Globus pallidus (tissue), 1 donor: ENCODE measurements around the gene AKAP12.
A peak's percentile ranks its signal among the peaks of the same experiment; 100 is the strongest.
"Not testable (repeated sequence)": the region's sequence is repeated elsewhere in the genome, so short reads cannot be mapped to it uniquely, and the experiment has no call there.

Experiments
- DNase-seq: peaks from one replicate; pipeline ENCODE4 v3.0.0-alpha.2; 2015; ENCODE audit warnings: low spot score

The AKAP12 gene

DNA sequence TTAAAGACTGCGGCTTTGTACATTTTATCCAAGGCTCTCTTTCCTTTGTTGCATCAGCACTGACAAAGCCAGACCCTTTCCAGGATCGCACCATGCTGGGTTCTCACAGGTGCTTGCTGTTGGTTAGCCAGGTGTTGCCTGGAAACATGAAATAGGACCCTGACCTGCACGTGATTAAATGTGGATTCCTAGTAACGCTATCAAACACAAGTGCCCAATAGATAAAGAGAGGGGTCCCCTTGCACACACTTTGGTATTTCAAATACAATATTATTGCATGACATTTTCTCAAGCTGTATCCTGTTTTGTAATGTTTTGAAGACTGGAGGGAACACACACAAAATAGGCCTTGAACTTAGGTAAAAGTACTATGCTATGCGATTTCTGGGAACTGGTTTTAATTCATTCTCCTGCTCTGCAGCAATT is 73.3 kb downstream of the AKAP12 start:
- DNase-seq = no peak

DNA sequence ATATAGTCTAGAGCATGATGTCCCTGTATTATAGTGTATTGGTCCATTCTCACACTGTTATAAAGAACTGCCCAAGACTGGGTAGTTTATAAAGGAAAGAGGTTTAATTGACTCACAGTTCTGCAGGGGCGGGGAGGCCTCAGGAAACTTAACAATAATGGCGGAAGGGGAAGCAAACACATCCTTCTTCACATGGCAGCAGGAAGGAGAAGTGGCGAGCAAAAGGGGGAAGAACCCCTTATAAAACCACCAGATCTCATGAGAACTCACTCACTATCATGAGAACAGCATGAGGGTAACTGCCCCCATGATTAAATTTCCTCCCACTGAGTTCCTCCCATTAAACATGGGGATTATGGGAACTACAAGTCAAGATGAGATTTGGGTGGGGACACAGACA is 75.9 kb downstream of the AKAP12 start:
- DNase-seq = not testable (repeated sequence)

DNA sequence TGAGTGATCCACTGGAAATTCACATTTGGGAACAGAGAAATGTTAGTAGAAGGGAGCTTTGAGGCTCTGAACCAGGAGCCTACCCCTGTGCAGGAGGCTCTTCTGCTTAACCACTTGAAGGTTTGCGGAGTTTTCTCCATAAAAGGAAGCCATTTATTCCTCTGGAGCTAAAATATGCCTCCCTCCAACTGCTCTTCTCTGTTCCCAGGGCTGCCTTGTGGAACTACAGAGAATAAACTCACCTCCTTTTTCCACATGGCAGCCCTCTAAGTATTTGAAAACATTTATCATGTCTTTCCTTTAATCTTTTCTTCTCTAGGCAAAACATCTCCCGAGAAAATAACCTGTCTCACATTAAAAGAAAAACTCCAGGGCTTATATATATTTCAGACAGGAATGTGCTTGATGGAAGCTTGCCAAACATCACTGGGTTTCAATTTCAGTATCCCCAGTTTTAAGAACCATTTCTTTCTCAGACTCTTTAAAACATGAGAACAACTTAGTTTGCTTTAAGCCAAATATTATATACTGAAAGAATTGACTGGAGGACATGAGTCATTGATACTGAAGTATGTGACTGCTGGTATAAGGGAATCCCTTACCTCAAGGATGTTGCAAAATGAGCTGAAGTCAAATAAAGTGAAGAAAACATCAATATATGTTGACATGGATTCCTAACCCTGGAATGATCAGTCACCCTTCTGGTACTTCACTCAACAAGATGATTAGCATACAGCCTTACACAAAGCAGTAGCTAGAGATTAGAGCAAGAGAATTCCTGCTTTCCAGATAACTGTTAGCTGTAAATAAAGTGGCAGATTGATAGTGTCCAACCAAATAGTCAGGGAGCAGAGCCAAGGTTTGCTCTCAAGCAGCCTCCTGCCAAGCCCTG is 77.6 kb downstream of the AKAP12 start:
- no peak for DNase-seq

DNA sequence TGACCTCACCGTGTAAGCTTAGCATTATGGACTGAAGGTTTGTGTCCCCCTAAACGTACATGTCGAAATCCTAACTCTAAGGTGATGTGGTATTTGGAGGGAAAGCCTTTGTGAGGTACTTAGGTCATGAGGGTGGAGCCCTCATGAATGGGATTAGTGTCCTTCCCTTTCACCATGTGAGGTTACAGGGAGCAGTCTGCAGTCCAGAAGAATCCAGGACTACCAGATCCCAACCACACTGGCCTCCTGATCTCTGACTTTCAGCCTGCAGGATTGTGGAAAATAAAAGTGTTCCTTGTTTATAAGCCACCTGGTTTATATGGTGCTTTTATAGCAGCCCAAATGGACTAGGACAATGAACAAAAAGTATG is 78.2 kb downstream of the AKAP12 start:
- no peak for DNase-seq

GRCh38 chr6:151320140-151320539 is 80.4 kb downstream of the AKAP12 start:
- DNase-seq = no peak

GRCh38 chr6:151321438-151321837 is 81.7 kb downstream of the AKAP12 start:
- DNase-seq = no peak

DNA sequence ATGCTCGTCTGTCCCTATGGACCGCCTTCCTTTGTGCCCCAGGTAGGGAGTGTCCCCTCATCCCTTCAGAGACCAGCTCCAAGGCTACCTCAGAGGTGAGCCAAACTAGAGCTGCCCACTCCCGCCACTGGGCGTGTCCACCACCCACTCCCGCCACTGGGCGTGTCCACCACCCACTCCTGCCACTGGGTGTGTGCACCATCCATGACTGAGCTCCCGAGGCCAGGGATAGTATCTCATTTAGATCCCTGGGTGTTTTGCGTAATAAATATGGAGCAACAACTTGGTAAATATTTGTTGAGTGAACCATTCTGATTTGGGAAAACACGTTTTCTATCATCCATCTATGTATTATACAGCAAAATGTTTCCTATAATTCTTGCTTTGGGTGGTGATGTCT is 82.8 kb downstream of the AKAP12 start:
- DNase-seq = no peak

DNA sequence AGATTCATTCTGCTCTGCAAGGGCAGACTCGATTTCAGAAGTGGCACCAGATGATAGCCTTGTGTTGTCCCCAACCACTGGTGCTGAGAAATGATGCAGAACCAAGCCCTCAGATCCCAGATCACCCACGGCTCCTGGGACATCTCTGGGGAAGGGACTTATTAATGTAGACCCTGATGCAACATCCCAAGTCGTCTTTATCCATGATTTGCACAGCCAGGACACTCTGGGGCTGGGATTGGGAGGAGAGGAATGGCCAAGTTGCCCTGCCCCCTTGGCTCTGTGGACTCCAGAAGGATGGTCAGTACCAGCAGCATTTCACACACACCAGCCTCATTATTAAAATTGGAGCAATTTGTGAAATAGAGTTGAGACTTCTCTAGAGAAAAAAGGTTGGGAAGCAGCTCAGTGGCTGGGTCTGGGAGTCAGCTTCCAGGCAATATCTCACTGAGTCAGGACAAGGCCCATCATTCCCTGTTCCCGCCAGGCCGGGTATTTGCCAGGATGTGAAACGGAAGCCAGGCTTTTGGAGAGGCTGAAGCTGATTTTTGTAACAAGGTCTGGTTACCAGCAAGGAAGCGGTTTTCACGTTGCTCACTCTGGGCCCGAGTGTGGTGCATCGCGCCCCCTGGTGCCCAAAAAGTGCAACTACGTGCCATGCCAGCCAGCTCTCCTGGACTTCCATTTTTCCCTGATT is 84.2 kb downstream of the AKAP12 start:
- peak; percentile 53 for DNase-seq

DNA sequence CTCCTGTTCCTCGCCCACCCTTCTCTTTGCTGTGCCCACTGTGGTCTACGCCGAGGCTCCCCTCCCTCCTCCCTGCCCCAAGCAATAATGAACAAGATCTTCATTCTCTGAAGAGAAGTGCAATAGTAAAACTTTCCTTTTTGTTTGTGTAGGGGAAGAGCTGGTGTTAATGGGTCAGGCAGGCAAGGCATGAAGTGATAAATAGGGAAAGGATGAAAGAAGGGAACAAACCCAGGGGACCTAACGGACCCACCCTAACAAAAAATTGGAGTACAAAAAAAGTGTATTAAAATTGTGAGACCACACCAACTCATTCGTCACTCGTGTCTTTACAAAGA is 84.7 kb downstream of the AKAP12 start:
- DNase-seq = no peak

GRCh38 chr6:151325075-151326050 is 85.6 kb downstream of the AKAP12 start:
- peak; percentile 26 for DNase-seq

DNA sequence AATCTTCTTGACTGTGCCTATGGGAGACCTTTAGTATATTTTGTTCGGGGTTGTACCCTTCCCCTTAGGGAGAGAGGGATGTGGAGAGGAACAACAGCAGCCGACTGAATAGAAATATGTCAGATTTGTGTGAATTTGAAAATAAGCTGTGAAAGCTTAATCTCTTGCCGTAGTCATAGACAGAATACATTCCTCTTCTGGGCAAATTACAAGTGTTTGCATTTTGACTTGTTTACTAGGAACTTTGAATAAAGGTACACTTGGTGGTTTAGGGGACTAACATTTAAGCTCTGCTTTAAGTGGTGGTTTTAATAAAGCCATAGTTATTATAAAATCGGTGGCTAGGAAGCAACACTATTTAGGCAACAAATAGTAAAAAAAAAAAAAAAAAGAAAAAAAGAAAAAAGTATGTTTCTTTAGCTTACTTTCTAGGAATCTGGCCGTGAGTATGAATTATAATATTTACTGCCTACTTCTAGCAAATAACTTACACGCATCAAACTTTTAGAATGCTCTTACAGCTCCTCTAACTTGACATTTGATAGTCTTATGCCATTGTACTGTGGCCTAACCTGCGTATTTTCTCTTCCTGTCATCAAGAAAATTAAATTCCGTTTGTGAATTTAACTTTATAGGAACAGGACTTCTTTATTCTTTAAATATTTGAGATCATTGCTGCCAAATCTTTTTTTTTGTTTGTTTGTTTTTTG is 86.5 kb downstream of the AKAP12 start:
- DNase-seq = no peak

GRCh38 chr6:151327101-151327500 is 87.3 kb downstream of the AKAP12 start:
- DNase-seq = no peak

- no peak for DNase-seq
Measured at GRCh38 chr6:151330130-151330696, 90.4 kb downstream of the AKAP12 start.

GRCh38 chr6:151335930-151336329 is 96.2 kb downstream of the AKAP12 start:
- no peak for DNase-seq

DNA sequence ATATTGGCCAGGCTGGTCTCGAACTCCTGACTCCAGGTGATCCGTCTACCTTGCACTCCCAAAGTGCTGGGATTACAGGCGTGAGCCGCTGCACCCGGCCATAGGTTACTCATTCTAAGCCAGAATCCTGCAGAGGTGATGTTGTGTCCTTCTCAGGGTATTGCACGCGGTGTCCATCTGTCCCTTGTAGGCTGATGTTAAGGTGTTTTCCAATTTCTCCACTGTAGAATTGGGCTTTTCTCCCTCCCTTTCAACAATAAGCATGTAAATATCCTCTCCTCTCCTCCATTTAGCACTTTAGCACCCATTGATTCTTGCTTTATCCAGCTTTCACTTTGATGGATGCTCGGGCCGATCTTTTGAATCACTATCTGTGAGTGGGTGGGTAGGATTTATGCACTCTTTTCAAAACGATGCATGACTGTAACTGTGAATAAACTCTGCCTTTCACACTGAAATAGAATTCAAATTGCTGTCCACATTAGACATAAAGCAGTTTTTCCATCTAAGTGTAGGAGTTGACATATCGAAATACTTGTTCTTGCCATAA is 99.0 kb downstream of the AKAP12 start:
- DNase-seq = no peak

DNA sequence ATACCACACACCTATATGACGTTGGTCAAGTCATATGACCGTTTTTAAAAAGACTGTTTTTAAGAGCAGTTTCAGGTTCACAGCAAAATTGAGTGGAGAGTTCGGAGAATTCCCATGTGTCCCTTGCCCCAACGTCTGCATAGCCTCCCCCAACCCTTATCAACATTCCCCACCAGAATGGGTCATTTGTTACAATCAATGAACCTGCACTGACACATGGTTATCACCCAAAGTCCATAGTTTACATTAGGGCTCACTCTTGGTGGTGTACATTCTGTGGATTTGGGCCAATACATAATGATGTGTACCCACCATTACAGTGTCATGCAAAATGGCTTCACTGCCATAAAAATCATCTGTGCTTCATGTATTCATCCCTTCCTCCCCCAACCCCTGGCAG is 99.6 kb downstream of the AKAP12 start:
- DNase-seq = no peak

DNA sequence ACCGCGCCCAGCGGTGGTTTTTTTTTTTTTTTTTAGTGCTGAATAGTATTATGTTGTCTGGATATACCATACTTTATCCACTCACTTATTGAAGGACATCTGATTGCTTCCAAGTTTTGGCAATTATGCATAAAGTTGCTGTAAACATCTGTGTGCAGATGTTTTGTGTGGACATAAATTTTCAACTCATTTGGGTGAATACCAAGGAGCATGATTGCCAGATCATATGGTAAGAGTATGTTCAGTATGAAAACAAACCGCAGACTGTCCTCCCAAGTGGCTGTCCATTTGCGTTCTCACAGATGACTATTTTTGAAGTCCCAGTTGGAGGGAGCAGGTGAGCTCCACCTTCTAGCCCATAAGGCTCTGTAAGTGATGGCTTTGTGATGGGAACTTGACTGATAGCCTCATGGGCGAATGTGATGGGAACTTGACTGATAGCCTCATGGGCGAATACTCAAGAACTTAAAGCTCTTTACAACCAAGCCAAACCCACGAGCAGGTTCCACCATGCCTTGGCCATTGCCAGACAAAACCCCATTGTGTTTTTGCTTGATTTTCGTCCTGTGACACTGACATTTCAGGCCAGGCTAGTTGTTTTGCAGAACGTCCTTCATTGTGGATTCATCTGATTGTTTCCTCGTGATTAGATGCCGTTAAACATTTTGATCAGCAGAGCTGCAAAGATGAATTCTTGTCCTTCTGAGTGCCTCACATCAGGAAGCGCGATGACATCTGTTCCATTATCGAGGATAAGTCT is 100.6 kb downstream of the AKAP12 start:
- peak; percentile 29 for DNase-seq

DNA sequence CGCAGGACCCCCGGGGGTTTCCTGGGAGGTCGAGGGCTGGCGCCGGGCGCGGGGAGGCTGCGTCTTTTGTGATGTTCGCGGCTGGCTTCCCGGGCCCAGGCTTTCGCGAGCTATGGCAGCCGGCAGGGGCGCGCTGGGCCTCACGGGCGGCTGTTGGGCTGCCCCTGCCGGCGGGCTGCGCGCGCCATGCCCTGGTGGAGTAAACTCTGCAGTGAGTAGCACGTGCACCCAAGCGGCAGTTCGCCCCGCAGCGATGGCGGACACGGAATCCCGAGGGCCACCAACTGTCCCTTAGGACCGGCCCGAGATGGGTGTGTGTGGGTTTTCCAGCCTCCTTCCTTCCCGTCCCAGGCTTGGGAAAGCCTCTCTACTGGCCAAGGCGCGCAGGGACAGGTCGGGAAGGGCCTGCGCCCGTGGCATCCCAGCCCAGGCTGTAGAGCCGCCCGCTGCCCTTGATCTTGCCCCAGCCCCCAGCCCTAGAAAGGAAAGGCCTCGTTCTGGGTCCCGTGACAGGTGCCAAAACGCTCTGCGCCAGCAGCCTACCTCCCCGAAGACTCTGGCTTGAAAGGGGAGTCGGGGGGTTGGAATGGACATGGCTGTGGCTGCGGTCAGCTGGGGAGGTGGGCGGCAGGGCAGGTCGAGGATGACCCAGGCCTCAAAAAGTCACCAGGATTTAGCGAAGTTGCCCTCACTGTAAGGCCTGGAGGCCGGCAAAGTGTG is 101.9 kb downstream of the AKAP12 start:
- DNase-seq = no peak

DNA sequence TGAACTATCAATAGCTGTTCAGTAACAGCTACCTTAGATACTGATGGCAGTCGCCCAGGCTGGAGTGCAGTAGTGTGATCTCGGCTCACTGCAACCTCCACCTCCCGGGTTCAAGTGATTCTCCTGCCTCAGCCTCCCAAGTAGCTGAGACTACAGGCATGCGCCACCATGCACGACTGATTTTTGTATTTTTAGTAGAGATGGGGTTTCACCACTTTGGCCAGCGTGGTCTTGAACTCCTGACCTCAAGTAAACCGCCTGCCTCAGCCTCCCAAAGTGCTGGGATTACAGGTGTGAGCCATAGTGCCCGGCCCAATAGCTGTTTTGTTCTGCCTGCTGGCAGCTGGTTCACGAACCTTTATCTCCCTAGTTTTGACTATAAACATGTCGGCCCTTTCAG is 103.0 kb downstream of the AKAP12 start:
- DNase-seq = not testable (repeated sequence)
